GM19324 (cell line): ENCODE measurements around the gene ZNF710.
A peak's percentile ranks its signal among the peaks of the same experiment; 100 is the strongest.

ENCODE experiments used
- ATAC-seq: cut with Tn5 transposase; IDR thresholded peaks from one replicate; pipeline ENCODE4 v1.9.1; 2021; ENCODE audit warnings: mild to moderate bottlenecking, moderate library complexity; ENCODE audit not compliant: unreplicated experiment, low FRiP score

Gene ZNF710

GRCh38 chr15:90015294-90015693, 14.2 kb downstream of the ZNF710 start:
- ATAC-seq = no peak

- no peak for ATAC-seq
Observed at GRCh38 chr15:90015749-90016148, 14.6 kb downstream of the ZNF710 start.

- no peak for ATAC-seq
Observed at GRCh38 chr15:90016721-90017120, 15.6 kb downstream of the ZNF710 start.

GRCh38 chr15:90018216-90018831, 17.2 kb downstream of the ZNF710 start:
- no peak for ATAC-seq

GRCh38 chr15:90019611-90020010, 18.5 kb downstream of the ZNF710 start:
- no peak for ATAC-seq

- ATAC-seq = no peak
Observed at GRCh38 chr15:90020021-90020735, 19.1 kb downstream of the ZNF710 start.

- no peak for ATAC-seq
Observed at GRCh38 chr15:90020936-90021507, 19.9 kb downstream of the ZNF710 start.

GRCh38 chr15:90022345-90022744, 21.2 kb downstream of the ZNF710 start:
- no peak for ATAC-seq

GRCh38 chr15:90022905-90023700, 22.0 kb downstream of the ZNF710 start:
- ATAC-seq = no peak

GRCh38 chr15:90024406-90024805, 23.3 kb downstream of the ZNF710 start:
- no peak for ATAC-seq

GRCh38 chr15:90025489-90026033, 24.4 kb downstream of the ZNF710 start:
- no peak for ATAC-seq

- no peak for ATAC-seq
Observed at GRCh38 chr15:90028376-90028944, 27.3 kb downstream of the ZNF710 start.

GRCh38 chr15:90029024-90029423, 27.9 kb downstream of the ZNF710 start:
- ATAC-seq = no peak

- no peak for ATAC-seq
Observed at GRCh38 chr15:90030376-90030775, 29.3 kb downstream of the ZNF710 start.

GRCh38 chr15:90031231-90031791, 30.2 kb downstream of the ZNF710 start:
- ATAC-seq = peak; percentile 86

GRCh38 chr15:90033006-90033405, 31.9 kb downstream of the ZNF710 start:
- no peak for ATAC-seq

GRCh38 chr15:90033448-90033847, 32.3 kb downstream of the ZNF710 start:
- ATAC-seq = no peak

- no peak for ATAC-seq
Observed at GRCh38 chr15:90035095-90035839, 34.1 kb downstream of the ZNF710 start.

GRCh38 chr15:90035840-90036230, 34.7 kb downstream of the ZNF710 start:
- ATAC-seq = no peak

- ATAC-seq = no peak
Observed at GRCh38 chr15:90036343-90036742, 35.2 kb downstream of the ZNF710 start.
